Measurements from ENCODE around the gene OSM. TPM values are rescaled to one million over a fixed set of nuclear protein-coding genes. Genes with fewer than 3 reads are reported as not detected.

OSM gene
- total and polyA plus RNA-seq, 4 donors: 0.09 to 0.84 (median 0.25) TPM; not detected in 1

- Histone ChIP-seq H3K4me1 (ENCODE audit: control insufficient read depth in 4 of 4, insufficient read depth in 4 of 4, low read length in 3 of 4) (peaks cover 0 to 6% (median 2%) of the 10 kb centered on the region in 4 donors), H3K4me3 (ENCODE audit: low read depth in 1 of 3, low read length in 3 of 3) (no peak overlapping the region)
Observed at GRCh38 chr22:30276039-30276438, 9.4 kb upstream of the OSM start.

More at GRCh38 chr22:30276039-30276438, 9.4 kb upstream of the OSM start:
- H3K27ac ChIP-seq (ENCODE audit: low read depth in 1 of 2, low read length in 2 of 2): no peak overlapping the region
- WGBS: 74% methylated on average over 8 of the region's 8 CpGs
- DNase-seq (ENCODE audit: low spot score): no peak
- H3K36me3 ChIP-seq (ENCODE audit: control insufficient read depth in 4 of 4, insufficient read depth in 3 of 4, low read depth in 1 of 4, low read length in 3 of 4): no peaks in the 10 kb centered on the region
- no peak overlapping the region for H3K9ac ChIP-seq (ENCODE audit: low read depth in 1 of 2, low read length in 2 of 2)
- TF ChIP-seq SP1 (IDR thresholded peaks at IDR 0.05): no peak
- TF ChIP-seq FOXA1 (IDR thresholded peaks at IDR 0.05): no peak
- no peak for TF ChIP-seq REST (IDR thresholded peaks at IDR 0.05)
- no peak for TF ChIP-seq MAX (IDR thresholded peaks at IDR 0.05)
- no peak for TF ChIP-seq EGR1 (IDR thresholded peaks at IDR 0.05; ENCODE audit: low read depth in 2 of 2)
- no peak for TF ChIP-seq FOXA2 (IDR thresholded peaks at IDR 0.05)
- no peak for TF ChIP-seq ATF3 (IDR thresholded peaks at IDR 0.05)
- no peak for TF ChIP-seq RXRA (IDR thresholded peaks at IDR 0.05)
- no peak for TF ChIP-seq CTCF (IDR thresholded peaks at IDR 0.05; ENCODE audit: low read depth, low read length, missing input control)
- no peak for TF ChIP-seq NR2F2 (IDR thresholded peaks at IDR 0.05)
- no peak for TF ChIP-seq ZBTB33 (IDR thresholded peaks at IDR 0.05)
- no peak for TF ChIP-seq TAF1 (conservative IDR thresholded peaks at IDR 0.05)
- no peak for TF ChIP-seq YY1 (IDR thresholded peaks at IDR 0.05)
- TF ChIP-seq JUND (IDR thresholded peaks at IDR 0.05): no peak
- no peak for TF ChIP-seq GABPA (IDR thresholded peaks at IDR 0.05 in 1 of 2, conservative IDR thresholded peaks at IDR 0.05 in 1 of 2)
- no peak for TF ChIP-seq HNF4A (conservative IDR thresholded peaks at IDR 0.05)
- H3K9me3 ChIP-seq (ENCODE audit: control insufficient read depth in 4 of 4, low read length in 3 of 4): no peaks in the 10 kb centered on the region
- H3K27me3 ChIP-seq (ENCODE audit: control insufficient read depth in 4 of 4, insufficient read depth in 4 of 4, low read length in 3 of 4): no peaks in the 10 kb centered on the region

Measured in liver (tissue), 9 donors.